ENCODE results near the gene TRIM28.

Gene TRIM28

DNA sequence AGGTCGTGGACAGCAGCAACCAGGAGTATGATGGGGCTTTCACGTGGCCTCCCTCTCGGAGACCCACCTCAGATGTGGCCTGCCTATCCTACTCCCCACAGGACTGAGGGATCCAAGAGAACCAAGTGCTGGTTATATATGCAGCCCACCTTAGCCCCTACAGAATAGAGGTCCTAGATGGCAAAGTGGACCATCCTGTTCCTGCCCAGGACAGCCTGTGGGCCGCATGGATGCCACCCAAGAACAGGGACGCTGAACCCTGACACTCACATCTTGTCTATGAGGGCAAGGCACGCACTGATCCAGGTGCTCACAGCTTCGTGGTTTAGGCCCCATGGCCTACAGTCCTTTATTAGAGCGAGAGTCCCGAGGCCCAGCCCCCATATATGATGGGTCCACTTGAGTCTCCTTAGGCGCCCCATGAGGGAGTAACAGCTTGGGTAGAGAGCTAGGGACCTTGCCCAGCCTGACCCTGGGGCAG is 30.6 kb upstream of the TRIM28 start:
- FAIRE-seq, result no peak

DNA sequence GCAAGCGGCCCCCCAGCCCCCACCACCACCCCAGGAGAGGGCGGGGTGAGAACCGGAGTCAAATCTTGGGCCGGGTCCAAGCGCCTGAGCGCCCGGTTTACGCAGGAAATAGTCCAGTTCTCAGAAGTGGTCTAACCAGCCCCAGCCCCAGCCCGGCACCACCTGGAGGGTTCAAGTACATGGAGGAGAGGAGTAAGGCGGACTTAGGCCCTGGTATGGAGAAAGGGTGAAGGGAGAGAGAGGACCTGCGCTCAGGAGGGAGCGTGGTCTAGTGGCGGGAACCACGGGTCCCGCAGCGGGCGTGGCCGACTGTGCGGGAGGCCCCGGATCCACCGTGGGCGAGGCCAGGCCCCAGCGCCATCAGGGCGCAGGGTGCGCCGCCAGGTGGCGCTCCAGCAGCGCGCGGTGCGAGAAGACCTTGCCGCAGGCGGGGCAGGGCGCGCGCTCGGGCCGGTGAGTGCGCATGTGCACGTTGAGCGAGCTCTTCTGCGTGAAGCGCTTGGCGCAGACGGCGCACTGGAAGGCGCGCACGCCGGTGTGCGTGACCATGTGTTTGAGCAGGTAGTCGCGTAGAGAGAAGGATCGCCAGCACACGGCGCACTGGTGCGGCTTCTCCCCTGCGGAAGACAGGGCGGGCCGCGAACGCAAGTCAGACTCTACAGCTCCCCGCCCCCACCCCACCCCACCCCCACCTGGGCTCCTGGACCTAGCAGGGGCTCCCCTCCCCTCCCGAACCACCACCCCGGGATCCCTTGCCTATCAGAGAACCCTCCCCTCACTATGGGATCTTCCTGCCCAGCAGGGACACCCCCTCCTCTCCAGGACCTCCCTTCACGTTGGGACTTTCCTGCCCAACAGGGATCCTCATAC is 29.9 kb upstream of the TRIM28 start:
- TF ChIP-seq POLR2AphosphoS5 (IDR thresholded peaks at IDR 0.05; ENCODE audit: low read depth, low read length) (peak; percentile 86), POLR2A (IDR thresholded peaks at IDR 0.05; ENCODE audit: low read depth, low read length) (peak; percentile 93), TAF1 (IDR thresholded peaks at IDR 0.05; ENCODE audit: borderline replicate concordance, low read depth, low read length) (peak; percentile 28; the same call in 1 of the 2 replicates)
- peak; percentile 100 for FAIRE-seq
- DNase-seq (ENCODE audit: insufficient read length), result peak; percentile 98

More for the DNA sequence above, 30.6 kb upstream of the TRIM28 start:
- TF ChIP-seq TAF1 (IDR thresholded peaks at IDR 0.05; ENCODE audit: borderline replicate concordance, low read depth, low read length) (no peak), POLR2A (IDR thresholded peaks at IDR 0.05; ENCODE audit: low read depth, low read length) (no peak), POLR2AphosphoS5 (IDR thresholded peaks at IDR 0.05; ENCODE audit: low read depth, low read length) (no peak)
- no peak for DNase-seq (ENCODE audit: insufficient read length)

- FAIRE-seq (no peak), DNase-seq (ENCODE audit: insufficient read length) (no peak)
- TF ChIP-seq TAF1 (IDR thresholded peaks at IDR 0.05; ENCODE audit: borderline replicate concordance, low read depth, low read length), result no peak
- TF ChIP-seq POLR2A (IDR thresholded peaks at IDR 0.05; ENCODE audit: low read depth, low read length), result no peak
- no peak for TF ChIP-seq POLR2AphosphoS5 (IDR thresholded peaks at IDR 0.05; ENCODE audit: low read depth, low read length)
Measured at GRCh38 chr19:58514564-58515022, 29.3 kb upstream of the TRIM28 start.

- FAIRE-seq (no peak), DNase-seq (ENCODE audit: insufficient read length) (no peak)
- no peak for TF ChIP-seq POLR2AphosphoS5 (IDR thresholded peaks at IDR 0.05; ENCODE audit: low read depth, low read length)
- TF ChIP-seq TAF1 (IDR thresholded peaks at IDR 0.05; ENCODE audit: borderline replicate concordance, low read depth, low read length), result no peak
- no peak for TF ChIP-seq POLR2A (IDR thresholded peaks at IDR 0.05; ENCODE audit: low read depth, low read length)
Measured at GRCh38 chr19:58515259-58515658, 28.6 kb upstream of the TRIM28 start.

DNA sequence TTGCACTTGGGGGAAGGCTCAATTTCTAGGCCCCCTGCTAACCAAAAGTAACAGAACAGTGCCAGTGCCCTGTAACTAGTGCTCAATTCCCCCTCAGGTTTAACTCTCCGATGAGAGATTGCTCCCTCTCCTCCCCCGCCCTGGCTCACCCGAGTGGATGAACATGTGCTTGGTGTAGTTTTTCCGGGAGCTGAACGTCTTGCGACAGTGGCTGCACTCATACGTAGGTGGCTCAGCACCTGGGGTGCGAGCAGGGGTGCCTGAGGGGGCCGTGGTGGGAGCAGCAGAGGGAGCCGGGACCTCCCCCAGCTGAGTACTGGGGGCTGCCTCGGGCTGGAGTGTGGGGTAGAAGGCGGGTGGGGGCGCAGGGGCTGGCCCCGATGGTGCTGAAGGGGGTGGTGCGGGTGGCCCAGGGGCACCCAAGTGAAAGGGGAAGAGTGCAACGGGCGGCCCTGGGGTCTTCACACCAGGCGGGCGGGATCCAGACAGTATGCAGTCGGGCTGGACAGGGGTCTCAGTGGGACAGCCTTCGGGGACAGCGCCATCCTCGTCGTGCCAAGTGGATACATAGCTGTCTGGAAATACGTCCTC is 27.5 kb upstream of the TRIM28 start:
- FAIRE-seq (no peak), DNase-seq (ENCODE audit: insufficient read length) (no peak)
- no peak for TF ChIP-seq TAF1 (IDR thresholded peaks at IDR 0.05; ENCODE audit: borderline replicate concordance, low read depth, low read length)
- no peak for TF ChIP-seq POLR2AphosphoS5 (IDR thresholded peaks at IDR 0.05; ENCODE audit: low read depth, low read length)
- no peak for TF ChIP-seq POLR2A (IDR thresholded peaks at IDR 0.05; ENCODE audit: low read depth, low read length)

DNA sequence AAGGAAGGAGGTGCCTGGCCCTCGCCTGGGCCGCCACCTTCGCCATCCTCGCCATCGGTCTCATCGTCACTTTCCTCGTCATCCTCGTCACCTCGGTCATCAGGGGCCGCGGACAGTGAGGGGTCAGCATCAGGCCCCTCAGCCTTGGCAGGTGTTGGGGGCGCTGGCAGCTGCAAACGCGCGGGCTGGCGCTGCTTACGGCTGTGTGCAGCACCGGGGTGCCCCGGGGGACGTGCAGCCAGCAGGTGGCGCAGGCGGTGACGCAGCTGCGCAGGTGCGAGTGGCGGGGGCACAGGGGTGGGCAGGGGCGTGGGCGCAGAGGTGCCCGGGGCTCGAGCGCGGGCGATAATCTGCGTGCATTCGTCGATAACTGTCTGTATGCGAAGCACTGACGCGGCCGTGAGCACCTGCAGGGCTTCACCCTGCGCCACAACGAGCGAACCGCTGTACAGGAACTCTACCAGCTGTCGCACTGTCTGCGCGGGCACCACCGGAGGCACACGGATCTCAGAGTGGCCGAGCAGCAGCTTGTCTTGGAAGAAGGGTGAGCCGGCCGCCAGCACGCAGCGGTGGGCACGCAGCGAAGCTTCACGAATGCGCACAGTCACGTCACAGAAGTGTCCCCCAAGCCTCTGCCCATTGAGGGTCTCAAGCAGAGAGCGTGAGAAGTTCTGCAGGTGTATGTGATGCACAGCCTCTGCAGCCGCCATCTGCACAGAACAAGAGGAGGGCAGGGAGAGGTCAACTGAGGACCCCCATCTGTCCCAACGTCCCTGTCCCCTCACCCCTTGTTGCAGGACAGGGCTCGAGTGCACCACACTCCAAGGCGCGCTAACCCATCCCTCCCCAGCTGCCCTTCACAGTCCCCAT is 26.7 kb upstream of the TRIM28 start:
- DNase-seq (ENCODE audit: insufficient read length) (no peak), FAIRE-seq (no peak)
- TF ChIP-seq TAF1 (IDR thresholded peaks at IDR 0.05; ENCODE audit: borderline replicate concordance, low read depth, low read length) (no peak), POLR2A (IDR thresholded peaks at IDR 0.05; ENCODE audit: low read depth, low read length) (no peak), POLR2AphosphoS5 (IDR thresholded peaks at IDR 0.05; ENCODE audit: low read depth, low read length) (no peak)

DNA sequence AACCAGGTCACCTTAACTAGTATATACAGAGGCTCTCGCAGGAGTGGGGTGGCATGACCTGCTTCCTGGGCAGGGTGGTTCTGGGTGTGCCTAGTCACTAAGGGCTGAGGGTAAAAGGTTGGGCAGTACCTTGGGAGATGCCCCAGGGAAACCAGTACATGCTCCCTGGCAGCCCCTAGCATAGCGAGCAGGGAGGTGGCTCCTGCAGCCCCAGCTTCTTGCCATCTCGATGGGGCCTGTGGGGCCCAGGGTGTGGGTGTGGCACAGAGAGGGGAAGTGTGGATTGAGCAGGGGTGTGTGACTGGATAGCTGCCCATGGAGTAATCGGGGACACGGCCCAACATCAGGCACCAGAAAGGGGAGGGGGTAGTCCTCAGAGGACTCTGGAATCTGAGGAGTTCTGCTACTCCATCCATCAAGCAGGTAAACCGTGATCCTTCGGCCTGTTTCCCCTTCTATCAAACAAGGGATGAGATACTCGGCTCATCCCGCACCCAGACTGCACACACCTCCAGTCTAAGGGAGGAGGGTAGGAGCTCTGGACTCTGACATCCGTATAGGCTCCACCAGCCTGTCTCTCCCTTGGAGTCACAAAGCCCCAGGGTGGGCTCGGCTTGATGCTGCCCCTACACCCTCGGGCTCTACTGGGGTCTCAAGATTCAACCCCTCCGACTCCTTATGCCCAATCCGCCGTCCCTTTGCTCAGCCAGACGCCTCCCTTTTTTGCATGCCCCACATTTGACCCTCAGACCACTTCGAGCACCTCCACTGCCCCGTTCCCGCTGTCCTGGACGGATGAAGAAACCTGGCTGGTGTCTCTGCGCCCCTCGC is 25.4 kb upstream of the TRIM28 start:
- DNase-seq (ENCODE audit: insufficient read length), result no peak

GRCh38 chr19:58519087-58519354 is 24.8 kb upstream of the TRIM28 start:
- FAIRE-seq, result peak; percentile 73
- DNase-seq (ENCODE audit: insufficient read length), result no peak
- no peak for TF ChIP-seq POLR2A (IDR thresholded peaks at IDR 0.05; ENCODE audit: low read depth, low read length)
- TF ChIP-seq POLR2AphosphoS5 (IDR thresholded peaks at IDR 0.05; ENCODE audit: low read depth, low read length), result 0 out of 2 replicates have a peak, but pooled peaks have one; percentile 1

More for the DNA sequence above, 25.4 kb upstream of the TRIM28 start:
- TF ChIP-seq POLR2AphosphoS5 (IDR thresholded peaks at IDR 0.05; ENCODE audit: low read depth, low read length) (no peak), TAF1 (IDR thresholded peaks at IDR 0.05; ENCODE audit: borderline replicate concordance, low read depth, low read length) (no peak), POLR2A (IDR thresholded peaks at IDR 0.05; ENCODE audit: low read depth, low read length) (no peak)
- peak; percentile 36 for FAIRE-seq

DNA sequence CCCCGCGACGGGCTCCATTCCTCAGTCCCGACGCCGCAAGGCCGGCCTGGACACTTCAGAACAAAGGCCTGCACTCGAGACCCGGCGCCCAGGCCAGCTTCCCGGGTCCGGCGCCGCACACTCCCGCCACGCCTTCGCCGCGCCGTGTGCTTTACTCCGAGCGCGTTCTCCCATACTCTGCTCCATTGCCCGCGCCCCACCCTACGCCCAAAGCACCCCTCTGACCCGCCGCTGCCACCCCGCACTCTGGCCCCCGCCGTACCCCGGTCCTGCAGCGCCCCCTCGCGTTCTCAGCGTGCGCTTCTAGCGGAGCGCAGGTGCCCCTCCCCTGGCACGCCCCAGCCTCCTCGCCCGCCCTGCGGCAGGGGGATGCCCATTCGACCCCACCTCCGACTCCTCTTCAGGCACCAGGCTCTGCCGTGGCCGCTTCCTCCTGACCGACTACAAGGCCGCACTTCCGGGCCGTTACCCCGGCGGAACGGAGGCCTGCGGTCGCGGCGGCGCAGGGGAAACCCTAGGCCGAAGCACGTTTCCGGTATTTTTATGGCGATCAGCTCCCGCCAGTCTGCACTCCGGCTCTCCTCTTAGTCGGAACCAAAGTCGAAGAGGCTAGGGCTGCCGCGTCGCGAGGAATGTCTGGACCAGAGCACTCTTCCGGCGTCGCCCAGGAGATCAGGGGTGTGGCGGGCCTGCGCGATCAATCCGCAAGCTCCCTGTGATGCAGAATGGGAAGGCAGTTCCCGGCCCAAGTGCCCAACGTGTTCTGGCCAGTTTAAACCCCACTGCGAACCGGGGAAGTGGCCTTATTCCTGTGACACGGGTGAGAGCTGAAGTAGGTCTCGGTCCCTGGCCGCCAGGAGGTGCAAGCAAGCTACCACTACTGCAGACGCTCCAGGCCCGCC is 24.3 kb upstream of the TRIM28 start, which contains the start of gene ZBTB45:
Gene ZBTB45 (minus strand): TSS at position 456 of the 902 bp plus-strand sequence. CDS start 2,137 bp downstream, outside the sequence.
- FAIRE-seq (peak; percentile 93), DNase-seq (ENCODE audit: insufficient read length) (peak; percentile 79)

More for the DNA sequence above, 24.3 kb upstream of the TRIM28 start, which contains the start of gene ZBTB45:
- TF ChIP-seq POLR2AphosphoS5 (IDR thresholded peaks at IDR 0.05; ENCODE audit: low read depth, low read length) (peak; percentile 82), POLR2A (IDR thresholded peaks at IDR 0.05; ENCODE audit: low read depth, low read length) (peak; percentile 76), TAF1 (IDR thresholded peaks at IDR 0.05; ENCODE audit: borderline replicate concordance, low read depth, low read length) (no peak; the same call in 1 of the 2 replicates)

All from GM12892 (cell line).